Suppressor macrophage treated with lipopolysaccharide for 4 hours (primary cell): ENCODE data around the gene CDC45.
"Not testable (repeated sequence)": the region's sequence is repeated elsewhere in the genome, so short reads cannot be mapped to it uniquely, and the experiment has no call there.

Source experiments
- DNase-seq: peaks from one replicate; pipeline ENCODE4 v3.0.0-alpha.2; 2020

CDC45 gene

GRCh38 chr22:19533049-19533626, 53.4 kb downstream of the CDC45 start:
- no peak for DNase-seq

- no peak for DNase-seq
These were observed 54.1 kb downstream of the CDC45 start for GRCh38 chr22:19533857-19534256.

- DNase-seq: no peak
These were observed 55.3 kb downstream of the CDC45 start for GRCh38 chr22:19535001-19535400.

- DNase-seq: no peak
These were observed 56.8 kb downstream of the CDC45 start for GRCh38 chr22:19536564-19536963.

GRCh38 chr22:19537941-19538488, 58.3 kb downstream of the CDC45 start:
- DNase-seq: no peak

- DNase-seq: no peak
These were observed 60.7 kb downstream of the CDC45 start for GRCh38 chr22:19540394-19540793.

- no peak for DNase-seq
These were observed 64.4 kb downstream of the CDC45 start for GRCh38 chr22:19543970-19544708.

GRCh38 chr22:19545935-19546207, 66.2 kb downstream of the CDC45 start:
- no peak for DNase-seq

- no peak for DNase-seq
These were observed 67.0 kb downstream of the CDC45 start for GRCh38 chr22:19546680-19547079.

GRCh38 chr22:19547620-19548019, 67.9 kb downstream of the CDC45 start:
- no peak for DNase-seq

- not testable (repeated sequence) for DNase-seq
These were observed 68.7 kb downstream of the CDC45 start for GRCh38 chr22:19548427-19548826.

- no peak for DNase-seq
These were observed 69.2 kb downstream of the CDC45 start for GRCh38 chr22:19548964-19549363.

- DNase-seq: no peak
These were observed 69.7 kb downstream of the CDC45 start for GRCh38 chr22:19549428-19549827.

GRCh38 chr22:19550382-19550781, 70.7 kb downstream of the CDC45 start:
- DNase-seq: no peak

GRCh38 chr22:19553201-19553600, 73.5 kb downstream of the CDC45 start:
- no peak for DNase-seq

GRCh38 chr22:19554834-19555404, 75.2 kb downstream of the CDC45 start:
- DNase-seq: no peak

GRCh38 chr22:19555651-19556050, 75.9 kb downstream of the CDC45 start:
- DNase-seq: no peak

- DNase-seq: no peak
These were observed 77.3 kb downstream of the CDC45 start for GRCh38 chr22:19556963-19557545.

- DNase-seq: no peak
These were observed 79.6 kb downstream of the CDC45 start for GRCh38 chr22:19559324-19559811.

GRCh38 chr22:19559956-19560355, 80.2 kb downstream of the CDC45 start:
- DNase-seq: no peak

- no peak for DNase-seq
These were observed 85.9 kb downstream of the CDC45 start for GRCh38 chr22:19565382-19566278.

- no peak for DNase-seq
These were observed 86.8 kb downstream of the CDC45 start for GRCh38 chr22:19566279-19567156.
